GM21367 (cell line): ENCODE results near the gene SLC6A13.
"Not testable (repeated sequence)": the region's sequence is repeated elsewhere in the genome, so short reads cannot be mapped to it uniquely, and the experiment has no call there.

ENCODE experiments used
- ATAC-seq: cut with Tn5 transposase; IDR thresholded peaks from one replicate; pipeline ENCODE4 v1.9.1; 2021; ENCODE audit not compliant: unreplicated experiment

SLC6A13 gene

GRCh38 chr12:201361-201760, 61.3 kb downstream of the SLC6A13 start:
- no peak for ATAC-seq

- ATAC-seq, result no peak
Measured at GRCh38 chr12:198705-199104, 63.9 kb downstream of the SLC6A13 start.

- ATAC-seq, result no peak
Measured at GRCh38 chr12:197911-198695, 64.5 kb downstream of the SLC6A13 start.

GRCh38 chr12:197347-197746, 65.3 kb downstream of the SLC6A13 start:
- ATAC-seq, result no peak

DNA sequence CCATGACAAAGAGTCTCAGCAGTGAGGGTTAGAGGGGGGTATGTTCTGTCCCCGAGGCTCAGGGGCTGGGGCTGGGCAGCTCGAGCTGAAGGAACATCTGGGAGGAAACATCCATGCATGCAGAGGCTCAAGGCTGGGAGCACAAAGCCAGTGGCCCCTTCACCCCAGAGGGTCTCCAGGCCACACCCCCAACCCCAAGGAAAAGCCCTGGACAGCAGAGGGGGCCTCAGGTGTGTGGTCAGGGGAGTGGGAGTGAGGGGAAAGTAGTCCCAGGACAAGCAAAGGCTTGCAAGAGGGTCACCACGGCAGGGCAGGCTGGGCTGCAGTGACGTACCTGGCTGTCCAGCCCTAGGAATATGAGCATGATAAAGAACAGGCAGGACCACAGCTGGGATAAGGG, 66.2 kb downstream of the SLC6A13 start:
- ATAC-seq, result no peak

DNA sequence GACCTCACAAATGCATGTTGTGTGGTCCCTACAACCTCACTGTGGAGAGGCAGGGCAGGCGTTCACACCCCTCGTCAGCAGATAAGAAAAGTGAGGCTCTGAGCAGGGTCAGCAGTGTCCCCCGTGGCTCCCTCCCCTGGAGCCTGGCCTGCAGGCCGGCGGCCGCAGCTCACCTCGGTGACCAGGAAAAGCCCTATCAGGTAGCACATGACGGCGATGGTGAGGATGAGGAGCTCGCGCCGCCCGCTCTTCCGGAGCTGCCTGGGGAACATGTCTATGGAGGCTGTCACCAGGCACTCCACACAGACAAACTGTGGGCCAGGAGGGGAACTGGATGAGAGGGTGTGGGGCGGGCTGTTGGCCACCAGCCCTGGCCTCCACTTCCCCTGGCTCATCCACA, 66.7 kb downstream of the SLC6A13 start:
- no peak for ATAC-seq

GRCh38 chr12:195156-195555, 67.5 kb downstream of the SLC6A13 start:
- ATAC-seq, result no peak

DNA sequence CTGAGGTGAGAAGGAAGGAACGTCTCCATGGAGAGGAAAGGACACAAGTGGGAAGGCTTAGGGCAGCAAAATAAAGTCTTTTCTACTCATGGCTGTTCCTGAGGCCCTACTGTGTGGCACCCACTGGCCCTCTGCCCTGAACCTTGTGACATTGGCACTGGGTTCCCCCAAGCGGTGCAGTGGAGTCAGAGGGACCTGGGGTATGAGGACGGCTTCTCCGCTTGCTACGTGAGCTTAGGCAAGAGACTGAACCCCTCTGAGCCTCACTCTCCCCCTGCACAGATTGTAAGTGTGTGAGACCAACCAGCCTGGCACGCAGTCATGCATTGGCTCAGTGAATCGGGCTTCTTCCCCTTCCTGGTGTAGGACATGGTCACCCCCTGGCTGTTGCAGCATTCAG, 68.4 kb downstream of the SLC6A13 start:
- no peak for ATAC-seq

DNA sequence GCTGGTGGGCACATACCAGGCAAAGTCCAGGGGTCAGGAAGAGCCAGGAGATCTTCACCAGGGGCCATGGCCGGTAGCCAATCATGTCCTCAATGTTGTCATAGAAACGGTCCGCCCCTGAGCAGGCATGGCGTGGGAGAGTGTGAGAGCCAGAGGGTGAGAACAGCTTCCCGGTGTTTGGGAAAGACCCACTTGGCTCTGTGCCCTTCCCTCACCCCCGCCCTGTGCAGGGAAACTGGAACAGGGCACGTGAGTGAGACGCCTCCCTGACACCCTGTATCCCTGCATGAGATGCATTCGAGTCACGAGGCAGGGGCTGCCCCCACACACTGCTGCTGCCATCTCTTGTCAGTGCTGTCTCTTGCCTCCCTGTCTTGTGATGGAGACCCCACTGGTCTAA, 69.4 kb downstream of the SLC6A13 start:
- no peak for ATAC-seq

- ATAC-seq, result no peak
Measured at GRCh38 chr12:191541-191940, 71.1 kb downstream of the SLC6A13 start.

DNA sequence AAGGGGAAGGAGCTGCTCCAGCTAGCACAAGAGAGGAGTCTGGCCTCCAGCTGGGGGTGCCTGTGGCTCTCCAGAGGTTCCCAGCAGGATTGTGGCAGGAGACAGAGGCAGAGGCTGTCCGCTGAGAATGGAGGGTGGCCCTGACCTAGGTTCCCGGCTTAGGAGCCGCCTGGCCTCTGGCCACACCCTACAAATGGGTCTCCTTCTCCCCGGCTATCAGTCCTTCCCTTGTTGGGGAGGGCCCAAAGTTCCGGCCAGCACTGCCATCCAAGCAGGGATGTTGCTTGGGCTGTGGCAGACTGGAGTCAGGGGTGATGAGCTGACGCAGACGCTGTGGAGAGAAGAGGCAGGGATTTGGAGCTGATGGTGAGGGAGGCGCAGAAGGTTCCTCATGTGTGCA, 71.8 kb downstream of the SLC6A13 start:
- no peak for ATAC-seq

- no peak for ATAC-seq
Measured at GRCh38 chr12:189622-189962, 73.0 kb downstream of the SLC6A13 start.

GRCh38 chr12:188910-189621, 73.6 kb downstream of the SLC6A13 start:
- ATAC-seq, result no peak

DNA sequence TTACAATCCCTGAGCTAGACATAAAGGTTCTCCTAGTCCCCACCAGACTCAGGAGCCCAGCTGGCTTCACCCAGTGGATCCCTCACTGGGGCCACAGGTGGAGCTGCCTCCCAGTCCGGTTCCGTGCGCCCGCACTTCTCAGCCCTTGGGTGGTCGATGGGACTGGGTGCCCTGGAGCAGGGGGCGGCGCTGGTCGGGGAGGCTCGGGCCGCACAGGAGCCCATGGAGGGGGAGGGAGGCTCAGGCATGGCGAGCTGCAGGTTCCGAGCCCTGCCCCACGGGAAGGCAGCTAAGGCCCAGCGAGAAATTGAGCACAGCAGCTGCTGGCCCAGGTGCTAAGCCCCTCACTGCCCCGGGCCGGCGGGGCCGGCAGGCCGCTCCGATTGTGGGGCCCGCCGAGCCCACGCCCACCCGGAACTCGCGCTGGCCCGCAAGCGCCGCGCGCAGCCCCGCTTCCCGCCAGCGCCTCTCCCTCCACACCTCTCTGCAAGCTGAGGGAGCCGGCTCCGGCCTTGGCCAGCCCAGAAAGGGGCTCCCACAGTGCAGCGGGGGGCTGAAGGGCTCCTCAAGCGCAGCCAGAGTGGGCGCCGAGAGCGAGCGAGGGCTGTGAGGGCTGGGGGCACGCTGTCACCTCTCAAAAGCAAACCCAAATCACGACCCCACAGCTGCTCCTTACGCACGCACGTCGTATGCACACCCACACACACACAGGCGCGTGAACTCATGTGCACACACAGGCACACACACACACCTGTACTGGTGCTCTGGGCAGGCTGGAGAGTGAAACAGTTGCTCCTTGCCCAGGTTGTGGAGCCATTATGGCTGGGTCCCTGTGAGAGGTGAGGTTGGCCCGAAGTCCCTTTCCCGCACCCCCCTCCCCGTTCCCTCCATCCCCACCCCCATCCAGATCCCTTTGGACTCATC, 74.4 kb downstream of the SLC6A13 start:
- ATAC-seq, result not testable (repeated sequence)

DNA sequence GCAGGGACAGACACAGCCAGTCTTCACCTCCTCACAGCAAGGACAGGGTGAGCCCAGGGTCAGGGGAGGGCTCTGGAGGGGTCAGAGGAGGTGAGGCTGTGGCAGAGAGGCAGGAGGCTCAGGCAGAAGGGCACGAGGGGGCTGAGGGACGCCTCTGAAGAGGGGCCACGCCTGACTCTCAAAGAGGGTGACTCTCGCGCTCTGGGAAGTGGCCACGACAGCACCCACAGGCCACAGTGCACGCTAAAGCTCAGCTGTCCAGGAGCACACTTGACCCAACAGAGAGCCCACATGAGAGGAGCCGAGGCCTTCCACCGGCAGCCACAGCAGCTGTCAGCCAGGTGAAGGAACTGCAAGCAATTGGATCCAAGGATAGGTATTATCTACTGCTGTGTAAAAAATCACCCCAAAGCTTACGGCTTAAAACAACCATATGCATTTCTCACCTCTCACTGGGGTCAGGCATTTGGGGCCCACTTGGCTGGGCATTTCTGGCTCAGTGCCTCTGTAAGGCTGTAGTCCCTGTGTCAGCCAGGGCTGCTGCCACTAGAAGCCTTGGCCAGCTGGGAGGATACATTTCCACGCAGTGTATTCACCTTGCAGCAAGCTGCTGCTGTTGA, 76.5 kb downstream of the SLC6A13 start:
- ATAC-seq, result no peak

DNA sequence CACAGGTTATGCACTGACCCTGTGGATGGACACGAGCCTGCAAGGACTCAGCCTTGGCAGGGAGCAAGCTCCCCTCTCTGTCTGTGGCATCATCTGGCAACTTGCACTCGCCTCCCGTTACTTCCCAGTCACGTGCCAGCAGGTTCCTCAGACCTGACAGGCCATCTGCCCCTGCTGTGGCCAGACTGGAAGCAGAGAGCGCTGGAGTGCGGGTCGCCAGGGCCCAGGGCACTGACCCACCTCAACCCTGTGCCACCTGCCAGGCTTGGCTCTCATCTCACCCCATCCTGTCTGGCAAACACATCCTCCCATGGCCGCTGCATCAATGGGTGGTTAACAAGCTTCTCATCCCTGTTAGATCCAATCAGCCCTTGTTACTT, 77.1 kb downstream of the SLC6A13 start:
- no peak for ATAC-seq

DNA sequence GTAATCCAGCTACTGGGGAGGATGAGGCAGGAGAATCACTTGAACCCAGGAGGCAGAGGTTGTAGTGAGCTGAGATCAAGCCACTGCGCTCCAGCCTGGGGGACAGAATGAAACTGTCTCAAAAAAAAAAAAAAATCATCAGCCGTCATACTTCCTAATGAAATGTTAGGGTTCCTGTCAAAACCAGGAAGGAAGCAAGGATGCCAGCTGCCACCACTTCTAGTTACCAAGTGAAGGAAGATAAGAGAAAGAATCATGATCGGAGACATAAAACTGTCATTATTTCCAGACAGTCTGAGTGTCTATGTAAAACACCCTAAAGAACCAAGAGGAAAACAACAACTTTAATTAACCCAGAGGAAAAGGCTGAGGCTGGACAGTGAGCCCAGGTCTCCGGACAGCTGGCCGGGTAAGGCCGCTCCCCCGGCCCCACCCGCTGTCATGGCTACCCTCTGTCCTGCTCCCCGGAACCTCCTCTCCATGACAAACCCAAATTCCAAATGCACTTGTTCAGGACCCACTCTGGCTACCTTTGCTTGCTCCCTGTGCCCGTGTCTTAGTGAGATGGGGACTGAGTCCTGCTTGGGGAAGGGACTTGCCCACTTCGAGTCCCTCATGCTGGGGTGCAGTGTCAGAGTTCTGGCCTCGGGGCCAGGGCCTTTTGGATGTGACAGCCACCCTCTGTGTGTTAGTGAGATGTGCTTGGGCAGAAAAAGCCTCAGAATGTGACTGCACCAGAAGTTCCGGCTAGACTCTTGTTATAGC, 77.6 kb downstream of the SLC6A13 start:
- no peak for ATAC-seq

DNA sequence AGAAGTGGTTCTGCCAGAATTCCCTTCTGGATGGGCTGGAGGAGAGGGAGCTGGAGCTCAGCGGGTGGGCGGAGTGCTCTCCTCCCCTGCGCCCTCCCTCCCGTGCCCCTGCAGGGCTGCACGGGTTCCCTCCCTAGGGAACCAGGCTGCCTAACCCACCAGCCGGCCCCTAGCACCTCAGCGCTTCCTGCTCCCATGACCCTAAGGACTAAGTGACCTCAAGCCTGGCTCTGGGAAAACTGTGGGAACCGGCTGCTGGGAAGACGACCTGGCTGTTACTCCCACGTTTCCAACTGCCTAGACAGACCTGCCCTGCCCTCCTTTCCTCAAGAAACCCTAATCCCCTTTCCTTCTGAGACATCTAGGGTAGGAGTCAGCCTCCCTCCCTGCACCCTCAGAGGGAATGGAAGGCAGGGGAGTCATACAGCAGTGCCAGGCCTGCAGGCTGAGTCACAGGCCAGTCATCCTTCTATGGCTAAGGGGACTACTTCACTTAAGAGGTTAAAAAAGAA, 80.2 kb downstream of the SLC6A13 start:
- no peak for ATAC-seq

- ATAC-seq, result no peak
Measured at GRCh38 chr12:181921-182320, 80.7 kb downstream of the SLC6A13 start.

GRCh38 chr12:180445-180844, 82.2 kb downstream of the SLC6A13 start:
- ATAC-seq, result no peak
